ENCODE results near the gene FANCF.

The FANCF gene

GRCh38 chr11:22626573-22627239, 1.1 kb upstream of the FANCF start:
- no peak for DNase-seq (ENCODE audit: low read depth, low spot score)
- peak overlapping the region; percentile 87 for H3K27ac ChIP-seq

- H3K27ac ChIP-seq: peak overlapping the region; percentile 87
- peak; percentile 12 for DNase-seq (ENCODE audit: low read depth, low spot score)
Observed at GRCh38 chr11:22624742-22625447, 728 bp downstream of the FANCF start.

- no peak overlapping the region for H3K27ac ChIP-seq
- no peak for DNase-seq (ENCODE audit: low read depth, low spot score)
Observed at GRCh38 chr11:22617868-22618267, 7.8 kb downstream of the FANCF start.

- DNase-seq (ENCODE audit: low read depth, low spot score): no peak
- H3K27ac ChIP-seq: no peak overlapping the region
Observed at GRCh38 chr11:22603933-22604332, 21.7 kb downstream of the FANCF start.

- DNase-seq (ENCODE audit: low read depth, low spot score): no peak
- no peak overlapping the region for H3K27ac ChIP-seq
Observed at GRCh38 chr11:22602504-22602903, 23.1 kb downstream of the FANCF start.

- DNase-seq (ENCODE audit: low read depth, low spot score): no peak
- no peak overlapping the region for H3K27ac ChIP-seq
Observed at GRCh38 chr11:22599458-22599857, 26.2 kb downstream of the FANCF start.

GRCh38 chr11:22597062-22597461, 28.6 kb downstream of the FANCF start:
- H3K27ac ChIP-seq: no peak overlapping the region
- no peak for DNase-seq (ENCODE audit: low read depth, low spot score)

- DNase-seq (ENCODE audit: low read depth, low spot score): no peak
- H3K27ac ChIP-seq: no peak overlapping the region
Observed at GRCh38 chr11:22584976-22585375, 40.6 kb downstream of the FANCF start.

GRCh38 chr11:22583963-22584492, 41.6 kb downstream of the FANCF start:
- H3K27ac ChIP-seq: no peak overlapping the region
- no peak for DNase-seq (ENCODE audit: low read depth, low spot score)

- no peak overlapping the region for H3K27ac ChIP-seq
Observed at GRCh38 chr11:22582151-22582410, 43.5 kb downstream of the FANCF start.

GRCh38 chr11:22581354-22582150, 44.1 kb downstream of the FANCF start:
- H3K27ac ChIP-seq: no peak overlapping the region
- DNase-seq (ENCODE audit: low read depth, low spot score): no peak

More at GRCh38 chr11:22582151-22582410, 43.5 kb downstream of the FANCF start:
- no peak for DNase-seq (ENCODE audit: low read depth, low spot score)

GRCh38 chr11:22577854-22578253, 47.8 kb downstream of the FANCF start:
- H3K27ac ChIP-seq: no peak overlapping the region
- DNase-seq (ENCODE audit: low read depth, low spot score): no peak
